Measurements from ENCODE around the gene TCTN2.

Gene TCTN2

DNA sequence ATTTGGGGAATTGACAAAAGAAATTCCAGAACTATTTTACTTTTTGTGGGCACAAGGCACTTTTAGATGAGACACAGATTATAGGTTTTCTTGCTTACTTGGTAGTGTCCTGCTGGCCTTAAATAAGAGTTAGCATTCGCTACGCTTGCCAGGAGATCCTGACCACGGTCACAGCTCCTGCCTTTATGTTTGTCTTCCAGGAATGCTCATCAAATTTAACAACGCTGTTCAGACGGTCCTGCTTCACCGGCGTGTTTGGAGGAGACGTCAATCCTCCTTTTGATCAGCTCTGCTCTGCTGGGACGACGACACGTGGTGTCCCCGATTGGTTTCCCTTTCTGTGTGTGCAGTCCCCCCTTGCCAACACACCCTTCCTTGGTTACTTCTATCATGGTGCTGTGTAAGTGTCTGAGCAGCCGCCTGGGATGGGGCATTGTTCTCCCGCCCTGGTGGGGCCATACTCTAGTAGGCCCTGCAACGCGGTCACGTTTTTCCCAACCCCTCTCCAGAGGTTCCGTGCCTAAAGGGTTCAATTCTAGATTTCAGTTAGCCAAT, 15.8 kb downstream of the TCTN2 start:
- no peak for DNase-seq

GRCh38 chr12:123690191-123690840, 19.4 kb downstream of the TCTN2 start:
- no peak for DNase-seq

- DNase-seq, result no peak
These were observed 25.3 kb downstream of the TCTN2 start for GRCh38 chr12:123696207-123696606.

GRCh38 chr12:123696646-123697045, 25.7 kb downstream of the TCTN2 start:
- DNase-seq, result no peak

GRCh38 chr12:123705935-123706334, 35.0 kb downstream of the TCTN2 start:
- no peak for DNase-seq

GRCh38 chr12:123707466-123707865, 36.6 kb downstream of the TCTN2 start:
- no peak for DNase-seq

DNA sequence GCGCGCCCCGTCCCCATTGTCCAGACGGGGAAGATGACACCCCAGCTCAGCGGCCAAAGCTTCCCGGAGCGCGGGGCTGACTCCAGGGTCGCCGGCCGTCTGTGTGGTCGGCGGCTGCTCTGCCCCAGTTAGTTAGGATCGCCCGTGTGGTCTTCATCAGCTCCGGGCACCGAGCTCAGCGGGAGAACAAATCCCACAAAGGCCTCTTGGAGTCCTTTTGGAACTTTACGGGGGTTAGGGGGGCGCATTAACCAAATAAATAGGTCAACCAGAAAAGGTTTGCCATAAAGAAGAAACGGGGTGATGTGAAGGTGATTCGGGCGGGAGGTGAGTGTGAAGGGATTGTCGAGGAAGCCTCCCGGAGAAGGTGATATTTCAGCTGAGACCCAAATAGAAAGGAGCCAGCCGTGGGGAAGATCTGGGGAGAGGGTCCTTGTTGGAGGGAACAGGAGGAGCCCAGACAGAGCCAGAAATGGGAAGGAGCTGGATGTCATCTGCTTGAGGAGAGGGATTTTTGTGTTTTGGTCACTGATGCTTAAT, 41.9 kb downstream of the TCTN2 start:
- DNase-seq, result peak in 1 of 2 experiments; percentile 35

- DNase-seq, result no peak
These were observed 42.5 kb downstream of the TCTN2 start for GRCh38 chr12:123713398-123713797.

DNA sequence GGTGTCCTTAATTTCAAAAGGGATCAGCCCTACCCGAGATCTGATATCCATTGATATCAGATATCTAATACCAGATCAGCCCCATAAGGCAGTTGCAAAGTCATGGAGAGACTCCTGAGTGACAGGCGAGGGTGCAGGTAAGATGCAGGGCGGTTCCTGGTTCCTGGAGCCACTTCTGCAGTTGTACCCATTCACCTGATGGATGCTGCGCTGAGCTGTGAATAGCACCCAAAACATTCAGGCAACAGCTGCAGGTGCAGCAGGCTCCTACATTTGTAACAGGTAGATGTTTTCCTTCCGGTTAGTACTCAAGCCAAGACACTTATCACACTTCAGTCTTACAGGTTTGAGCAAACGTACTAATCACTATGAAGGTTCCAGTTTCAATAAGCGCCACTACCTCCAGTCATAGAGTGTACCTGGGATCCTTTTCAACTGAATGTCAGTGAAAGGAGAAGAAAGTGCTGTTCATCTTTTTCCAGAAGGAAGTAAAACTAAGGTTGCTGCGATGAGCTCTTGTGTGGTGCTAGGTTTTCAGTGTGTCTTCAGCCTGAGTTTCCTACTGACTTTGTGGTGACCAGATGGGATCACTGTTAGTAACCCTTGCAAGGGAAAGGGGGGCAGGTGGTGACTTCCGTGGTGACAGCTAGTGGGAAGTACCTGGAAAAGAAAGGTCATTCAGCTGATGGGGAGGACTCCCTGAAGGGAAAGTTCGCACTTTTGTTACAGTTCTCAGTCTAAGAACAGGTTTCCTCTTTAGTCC, 43.1 kb downstream of the TCTN2 start:
- no peak for DNase-seq

DNA sequence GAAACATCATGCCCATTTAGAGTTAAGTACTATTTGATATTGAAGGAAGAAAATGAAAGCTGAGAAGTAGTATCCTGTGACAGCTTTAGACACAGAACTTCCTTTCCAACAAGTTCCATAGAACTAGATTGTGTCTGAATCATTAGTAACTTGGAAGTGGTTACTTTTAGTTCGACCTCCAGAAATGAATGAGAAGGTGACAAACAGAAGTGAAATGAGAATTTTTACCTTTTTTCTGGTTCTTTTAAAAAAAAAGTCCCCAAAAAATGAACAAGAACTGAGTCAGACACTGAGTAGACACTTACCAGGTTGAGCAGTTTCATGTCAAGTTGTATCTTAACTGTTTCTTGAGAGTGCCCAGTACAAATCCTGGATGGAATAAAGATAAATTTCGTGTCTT, 44.3 kb downstream of the TCTN2 start:
- no peak for DNase-seq

DNA sequence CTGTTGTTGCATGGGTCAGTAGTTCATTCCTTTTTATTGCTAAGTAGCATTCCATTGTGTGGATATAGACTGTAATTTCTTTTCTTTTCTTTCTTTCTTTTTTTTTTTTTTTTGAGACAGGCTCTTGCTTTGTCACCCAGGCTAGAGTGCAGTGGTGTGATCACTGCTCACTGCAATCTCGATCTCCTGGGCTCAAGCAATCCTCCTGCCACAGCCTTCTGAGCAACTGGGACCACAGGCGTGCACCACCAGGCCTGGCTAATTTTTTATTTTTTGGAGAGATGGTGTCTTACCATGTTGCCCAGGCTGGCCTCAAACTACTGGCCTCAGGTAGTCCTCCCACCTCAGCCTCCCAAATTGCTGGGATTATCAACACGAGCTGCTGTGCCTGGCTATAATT, 46.4 kb downstream of the TCTN2 start:
- DNase-seq, result no peak

DNA sequence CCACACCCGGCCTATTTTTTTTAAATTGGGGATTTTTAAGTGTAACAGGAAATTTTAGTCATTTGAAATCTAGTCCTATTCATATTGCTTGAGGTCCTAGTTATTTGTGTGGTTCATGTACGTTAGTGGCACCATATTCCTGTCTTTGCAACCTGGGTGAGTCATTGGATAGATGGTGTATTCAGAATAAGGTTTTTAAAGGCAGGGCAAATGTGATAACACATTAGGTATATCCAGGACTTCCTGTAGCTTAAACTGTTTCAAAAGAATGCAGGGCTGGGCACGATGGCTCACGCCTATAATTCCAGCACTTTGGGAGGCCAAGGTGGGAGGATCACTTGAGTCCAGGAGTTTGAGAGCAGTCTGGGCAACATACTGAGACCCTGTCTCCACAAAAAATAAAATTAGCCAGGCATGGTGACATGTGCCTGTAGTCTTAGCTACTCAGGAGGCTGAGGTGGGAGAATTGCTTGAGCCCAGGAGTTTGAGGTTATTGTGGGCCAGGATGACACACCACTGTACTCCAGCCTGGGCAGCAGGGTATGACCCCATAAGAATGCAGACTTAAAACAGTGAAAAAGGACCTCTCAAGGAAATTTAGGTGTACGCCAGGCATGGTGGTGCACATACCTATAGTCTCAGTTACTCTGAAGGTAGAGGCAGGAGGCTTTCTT, 49.4 kb downstream of the TCTN2 start:
- DNase-seq, result no peak

GRCh38 chr12:123721245-123721644, 50.3 kb downstream of the TCTN2 start:
- DNase-seq, result no peak

DNA sequence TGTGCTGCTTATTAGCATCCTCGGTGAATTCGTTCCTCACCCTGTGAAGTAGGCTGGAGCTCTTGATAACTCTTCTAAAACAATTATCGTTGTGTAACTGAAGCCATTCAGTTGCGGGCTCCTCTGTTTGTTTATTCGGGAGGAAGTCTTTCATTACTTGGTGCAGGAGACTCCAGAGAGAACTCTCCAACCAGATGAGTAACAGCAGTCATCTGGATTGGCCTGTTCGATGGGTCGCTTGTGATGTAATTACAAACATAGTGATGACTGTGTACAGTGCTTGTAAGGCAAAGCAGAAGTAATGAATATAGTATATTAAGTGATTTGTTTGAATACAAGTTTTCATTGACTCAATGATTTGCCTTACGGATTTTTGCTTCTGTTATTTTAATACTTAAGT, 52.1 kb downstream of the TCTN2 start:
- DNase-seq, result no peak

GRCh38 chr12:123723765-123724164, 52.9 kb downstream of the TCTN2 start:
- no peak for DNase-seq

DNA sequence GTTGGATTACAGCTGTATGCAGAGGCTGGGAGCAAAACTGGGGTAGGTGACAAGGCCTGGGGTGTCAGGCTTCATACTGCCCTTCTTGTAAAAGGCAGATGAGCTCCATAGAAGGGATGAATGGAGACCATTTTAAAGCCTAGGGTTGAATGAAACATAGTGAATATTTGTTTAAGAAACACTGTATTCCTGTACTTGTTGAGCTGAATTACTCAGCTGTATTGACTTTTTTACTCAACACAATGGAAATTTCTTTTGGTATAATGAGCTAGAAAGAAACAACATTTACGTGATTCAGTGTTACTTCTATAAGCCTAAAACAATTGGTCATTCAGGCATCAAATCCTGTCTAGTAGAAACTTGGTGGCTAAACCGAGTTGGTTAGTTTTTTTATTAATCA, 55.3 kb downstream of the TCTN2 start:
- DNase-seq, result no peak

- DNase-seq, result no peak
These were observed 56.0 kb downstream of the TCTN2 start for GRCh38 chr12:123726962-123727361.

DNA sequence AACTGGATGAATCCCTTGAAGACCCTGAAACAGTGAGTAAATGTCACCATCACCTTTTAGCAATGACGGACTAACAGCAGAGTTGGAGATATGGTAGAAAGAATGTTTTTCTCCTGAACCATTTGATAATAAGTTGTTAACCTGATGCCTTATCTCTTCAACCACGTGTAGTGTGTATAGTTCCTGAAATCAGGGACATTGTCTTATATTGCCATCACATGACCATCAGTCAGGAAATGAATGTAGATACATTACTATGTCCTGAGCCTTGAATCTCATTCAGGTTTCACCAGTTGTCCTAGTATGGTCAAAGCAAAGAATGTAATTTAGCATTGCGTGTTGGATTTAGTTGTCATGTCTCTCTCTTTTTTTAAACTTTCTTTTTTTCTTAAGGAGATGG, 57.0 kb downstream of the TCTN2 start:
- no peak for DNase-seq

- DNase-seq, result no peak
These were observed 60.7 kb downstream of the TCTN2 start for GRCh38 chr12:123731596-123731995.

DNA sequence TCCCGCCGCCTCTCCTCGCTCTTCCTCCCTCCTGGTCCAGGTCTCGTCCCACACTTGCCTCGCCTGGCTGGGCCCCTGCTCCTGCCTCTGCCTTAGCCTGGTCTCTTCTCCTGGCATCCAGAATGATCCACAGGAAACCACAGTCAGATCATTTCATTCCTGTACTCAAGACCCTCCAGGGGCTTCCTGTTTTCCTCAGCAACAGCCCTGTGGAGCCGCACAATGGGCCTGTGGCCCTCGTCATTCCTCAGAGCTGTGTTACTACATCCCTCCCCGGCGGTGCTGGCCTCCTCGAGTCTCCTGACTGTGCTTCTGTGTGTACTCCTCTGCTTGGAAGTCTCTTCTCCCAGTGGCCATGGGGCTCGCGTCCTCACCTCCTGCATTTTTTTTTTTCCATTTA, 61.3 kb downstream of the TCTN2 start:
- no peak for DNase-seq

DNA sequence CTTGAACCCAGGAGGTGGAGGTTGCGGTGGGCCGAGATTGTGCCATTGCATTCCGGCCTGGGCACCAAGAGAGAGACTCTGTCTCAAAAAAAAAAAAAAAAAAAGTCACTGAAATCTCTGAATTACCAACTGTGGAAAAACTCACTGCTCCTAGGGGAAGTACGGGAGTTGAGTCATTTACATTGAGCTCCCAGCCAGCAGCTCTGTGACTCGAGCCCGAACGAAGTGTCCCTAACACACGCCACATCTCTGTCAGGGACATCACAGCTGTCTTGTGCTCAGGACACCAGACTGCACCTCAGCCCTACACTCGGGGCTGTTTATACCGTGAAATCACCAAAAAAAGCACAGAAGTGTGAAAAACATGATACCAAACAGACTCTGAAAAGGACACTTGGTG, 62.3 kb downstream of the TCTN2 start:
- DNase-seq, result no peak

DNA sequence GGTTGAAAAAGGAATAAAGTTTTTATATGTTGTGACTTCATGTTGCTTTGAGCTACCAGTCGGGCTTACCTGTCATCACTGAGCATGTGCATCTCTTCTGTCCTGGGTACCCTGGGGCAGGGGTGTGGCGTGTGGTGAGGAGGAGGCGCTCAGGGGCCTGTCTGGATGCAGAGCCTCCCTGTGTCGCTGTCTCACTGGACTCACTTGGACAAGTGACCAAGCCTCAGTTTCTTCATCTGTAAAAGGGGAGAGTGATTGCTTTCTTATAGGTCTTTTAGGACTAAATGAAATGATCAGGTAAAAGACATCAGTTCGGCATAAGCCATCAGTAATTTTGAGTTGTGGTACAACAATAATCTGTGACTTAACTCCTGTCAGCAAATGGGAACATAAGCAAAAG, 63.4 kb downstream of the TCTN2 start:
- DNase-seq, result no peak

- DNase-seq, result no peak
These were observed 71.1 kb downstream of the TCTN2 start for GRCh38 chr12:123741937-123742572.
